CD1c-positive myeloid dendritic cell (primary cell): ENCODE data around the gene CHST12.
"Not testable (repeated sequence)": the region's sequence is repeated elsewhere in the genome, so short reads cannot be mapped to it uniquely, and the experiment has no call there.

Experiments
- DNase-seq: peaks from one replicate; pipeline ENCODE4 v3.0.0-alpha.2; 2016; ENCODE audit errors: extremely low spot score

The CHST12 gene

DNA sequence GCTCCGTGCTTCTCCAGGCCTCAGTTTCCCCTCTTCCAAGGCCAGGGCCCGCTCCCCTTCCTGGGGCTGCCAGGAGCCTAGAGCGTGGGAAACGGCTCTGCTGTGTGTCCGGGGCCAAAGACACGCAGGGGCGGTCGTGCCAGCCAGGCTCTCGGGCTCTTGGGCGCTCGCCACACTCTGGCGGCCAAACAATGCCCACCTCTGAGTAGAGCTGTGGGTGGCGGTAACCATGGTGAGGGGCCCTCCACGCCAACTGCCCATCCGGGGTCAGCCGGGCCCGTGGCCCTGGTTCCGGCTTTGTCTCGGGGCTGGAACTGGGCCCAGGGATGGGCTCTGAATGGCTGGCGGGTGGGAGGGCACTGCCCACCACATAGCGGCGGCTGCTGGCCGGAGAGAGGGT, 56.8 kb downstream of the CHST12 start:
- DNase-seq = no peak

DNA sequence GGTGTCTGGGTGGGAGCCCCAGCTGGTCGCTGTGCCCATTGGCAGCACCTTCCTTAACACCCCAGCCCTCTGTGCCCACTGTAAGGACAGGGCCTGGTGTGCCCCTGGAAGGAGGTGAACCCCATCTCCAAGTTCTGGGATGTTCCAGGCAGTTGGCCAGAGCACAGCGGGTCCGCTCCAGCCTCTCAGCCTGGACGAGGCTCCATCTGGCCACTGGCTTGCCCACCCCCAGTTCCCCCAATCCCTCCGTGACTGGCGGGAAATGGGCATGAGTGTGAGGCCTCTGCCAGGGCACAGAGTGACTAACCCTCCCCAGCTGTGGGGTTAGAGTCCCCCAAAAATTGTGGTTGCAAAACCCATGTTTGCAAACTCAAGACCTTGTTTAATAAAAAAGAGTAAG, 57.2 kb downstream of the CHST12 start:
- no peak for DNase-seq

DNA sequence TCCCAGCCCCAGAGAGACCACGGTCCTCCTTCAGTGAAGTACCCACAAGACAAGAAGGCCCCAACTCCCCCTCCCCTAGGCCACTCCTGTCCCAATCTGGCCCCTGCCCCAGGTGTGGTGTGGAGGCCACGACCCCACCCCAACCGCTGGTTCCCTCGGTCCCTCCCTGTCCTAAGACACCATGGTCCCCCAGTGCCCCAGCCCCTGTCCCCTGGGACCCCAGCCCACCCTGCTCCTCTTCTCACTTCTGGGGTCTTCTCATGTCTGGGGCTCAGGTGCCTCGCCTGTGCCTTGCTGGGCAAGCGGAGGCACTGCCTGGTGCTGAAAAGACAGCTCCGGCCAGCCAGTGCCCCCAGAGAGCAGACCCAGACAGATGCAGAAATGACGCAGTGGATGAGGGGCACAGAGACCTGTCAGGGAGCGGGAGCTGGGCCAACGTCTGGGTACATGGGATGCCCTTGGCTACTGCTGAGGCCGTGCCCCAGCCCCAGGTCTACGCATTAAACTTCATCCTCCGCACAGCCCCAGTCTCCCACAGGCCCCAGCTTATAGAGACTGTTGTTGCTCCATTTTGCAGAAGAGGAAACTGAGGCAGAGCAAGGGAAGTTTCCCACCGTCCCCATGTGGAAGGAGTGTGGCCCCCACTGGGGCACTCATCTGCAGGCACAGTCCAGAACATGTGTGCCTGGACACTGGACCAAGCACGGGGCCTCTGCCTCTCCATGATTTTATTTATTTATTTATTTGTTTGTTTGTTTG, 58.0 kb downstream of the CHST12 start:
- no peak for DNase-seq

DNA sequence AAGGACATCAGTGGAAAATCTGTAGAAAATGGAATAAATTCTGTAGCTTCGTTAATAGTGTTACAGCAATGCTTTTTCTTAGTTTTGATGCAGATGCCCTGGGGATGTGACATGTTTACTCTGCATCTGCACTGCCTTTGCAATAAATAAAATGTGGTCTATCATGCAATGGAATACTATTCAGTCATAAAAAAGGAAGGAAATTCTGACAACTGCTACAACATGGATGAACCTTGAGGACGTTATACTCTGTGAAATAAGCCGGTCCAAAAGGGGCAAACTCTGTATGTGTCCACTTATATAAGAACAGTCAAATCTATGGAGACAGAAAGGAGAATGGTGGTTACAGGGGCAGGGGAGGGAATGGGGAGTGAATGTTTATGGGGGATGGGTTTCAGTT, 59.3 kb downstream of the CHST12 start:
- no peak for DNase-seq

DNA sequence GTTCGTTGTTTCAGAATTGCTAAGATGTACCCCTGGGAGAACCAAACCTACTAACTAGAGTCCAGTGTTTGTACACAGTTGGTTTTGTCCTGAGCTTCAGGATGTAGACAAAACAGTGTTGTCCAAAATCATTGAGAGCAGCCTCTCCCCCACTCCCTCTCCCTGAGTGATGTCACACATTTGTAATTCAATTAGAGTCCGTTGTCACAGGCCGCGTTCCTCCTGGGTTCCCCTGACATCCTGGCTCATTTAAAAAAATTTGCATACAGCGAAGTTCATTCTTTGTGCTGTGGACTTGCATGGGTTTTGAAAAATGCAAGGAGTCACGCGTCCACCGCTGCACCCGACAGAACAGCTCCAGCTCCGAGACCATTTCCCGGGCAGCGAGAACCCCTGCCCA, 62.5 kb downstream of the CHST12 start:
- DNase-seq = no peak

DNA sequence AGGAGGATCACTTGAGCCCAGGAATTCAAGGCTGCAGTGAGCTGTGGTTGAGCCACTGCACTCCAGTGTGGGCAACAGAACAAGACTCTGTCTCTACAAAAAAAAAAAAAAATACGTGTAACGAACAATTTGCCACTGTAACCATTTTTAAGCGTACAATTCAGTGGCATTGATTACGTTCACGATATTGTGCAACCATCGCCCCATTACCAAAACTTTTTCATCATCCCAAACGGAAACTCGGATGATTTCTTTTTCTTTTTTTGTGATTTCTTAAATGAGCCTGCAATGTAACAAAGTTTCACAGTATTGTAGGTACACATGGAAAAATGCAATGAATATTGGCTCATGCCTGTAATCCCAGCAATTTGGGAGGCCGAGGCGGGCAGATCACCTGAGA, 63.3 kb downstream of the CHST12 start:
- no peak for DNase-seq

DNA sequence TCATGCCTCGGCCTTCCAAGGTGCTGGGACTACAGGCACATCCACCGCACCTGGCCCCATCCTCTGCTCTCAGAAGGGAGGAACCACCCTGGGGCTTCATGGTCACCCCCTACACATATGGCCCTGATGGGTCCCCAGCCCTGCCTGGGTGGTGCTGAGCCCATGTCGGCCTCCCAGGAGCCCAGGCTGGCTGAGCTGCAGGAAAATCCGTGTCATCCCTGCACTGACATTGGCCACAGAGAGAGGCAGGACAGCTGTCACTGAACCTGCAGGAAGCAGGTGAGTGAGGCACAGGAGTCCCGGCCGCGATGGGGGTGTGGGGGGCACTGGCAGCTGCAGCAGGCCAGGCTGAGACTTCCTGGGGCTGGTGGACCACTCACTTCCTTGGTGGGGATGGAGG, 64.8 kb downstream of the CHST12 start:
- DNase-seq = no peak

DNA sequence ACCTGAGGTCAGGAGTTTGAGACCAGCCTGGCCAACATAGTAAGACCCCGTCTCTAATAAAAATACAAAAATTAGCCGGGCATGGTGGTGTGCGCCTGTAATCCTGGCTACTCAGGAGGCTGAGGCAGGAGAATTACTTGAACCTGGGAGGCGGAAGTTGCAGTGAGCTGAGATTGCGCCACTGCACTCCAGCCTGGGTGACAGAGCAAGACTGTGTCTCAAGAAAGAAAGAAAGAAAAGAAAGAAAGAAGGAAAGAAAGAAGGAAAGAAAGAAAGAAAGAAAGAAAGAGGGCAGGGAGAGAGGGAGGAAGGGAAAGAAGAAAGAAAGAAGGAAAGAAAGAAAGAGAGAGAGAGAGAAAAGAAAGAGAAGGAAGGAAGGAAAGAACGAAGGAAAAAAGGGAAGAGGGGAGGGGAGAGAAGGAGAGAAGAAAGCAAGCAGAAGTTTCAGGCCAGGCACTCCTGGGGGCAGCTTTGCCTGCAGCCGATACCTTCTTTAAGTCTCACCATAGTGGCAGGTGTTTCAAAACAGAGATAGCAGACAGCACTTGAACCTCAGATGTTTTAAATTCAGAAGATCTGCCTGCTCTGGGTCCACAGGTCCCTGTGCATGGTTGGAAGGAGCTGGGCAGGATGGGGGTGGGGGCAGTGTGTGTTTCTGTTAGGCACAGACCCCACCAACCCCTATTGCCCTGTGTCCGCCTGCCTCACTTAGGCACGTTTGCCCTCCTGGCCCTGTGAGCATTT, 66.2 kb downstream of the CHST12 start:
- DNase-seq = not testable (repeated sequence)

DNA sequence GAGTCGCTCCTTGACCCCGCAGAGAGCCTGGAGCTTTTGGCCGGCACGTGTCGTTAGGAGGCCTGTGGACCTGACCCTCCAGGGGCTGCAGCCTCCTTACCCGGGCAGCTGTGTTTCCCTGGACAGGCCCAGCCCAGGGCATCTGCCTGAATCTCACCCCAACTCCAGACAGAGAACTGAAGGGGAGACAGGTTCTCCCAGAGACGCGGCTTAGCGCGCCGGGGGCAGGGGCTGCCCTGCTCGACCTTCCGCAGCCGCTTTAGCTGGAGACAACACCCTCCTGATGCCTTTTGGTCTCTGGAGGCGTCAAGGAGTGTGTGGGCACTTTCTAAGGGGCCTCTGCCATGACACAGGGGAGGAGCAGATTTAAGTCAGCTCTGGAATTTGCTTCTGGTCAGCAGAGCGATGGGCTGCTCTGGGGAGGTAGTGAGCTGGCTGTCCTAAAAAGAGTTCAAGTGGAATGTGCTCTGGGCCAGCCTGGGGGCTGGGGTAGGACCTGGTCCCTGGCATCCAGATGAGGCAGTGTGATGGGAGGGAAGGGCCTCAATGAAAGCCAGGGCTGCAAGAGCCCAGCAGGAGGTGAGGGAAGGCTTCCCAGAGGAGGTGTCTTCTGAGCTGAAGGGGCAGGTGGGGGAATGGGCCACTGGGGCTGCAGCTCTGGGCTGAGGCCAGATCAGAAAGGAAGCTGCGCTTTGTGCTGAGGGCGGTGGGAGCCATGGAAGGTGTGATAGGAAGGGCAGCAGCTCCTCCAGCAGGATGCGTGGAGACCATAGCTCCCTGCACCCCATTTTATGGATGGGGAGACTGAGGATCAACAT, 67.0 kb downstream of the CHST12 start:
- DNase-seq = no peak

DNA sequence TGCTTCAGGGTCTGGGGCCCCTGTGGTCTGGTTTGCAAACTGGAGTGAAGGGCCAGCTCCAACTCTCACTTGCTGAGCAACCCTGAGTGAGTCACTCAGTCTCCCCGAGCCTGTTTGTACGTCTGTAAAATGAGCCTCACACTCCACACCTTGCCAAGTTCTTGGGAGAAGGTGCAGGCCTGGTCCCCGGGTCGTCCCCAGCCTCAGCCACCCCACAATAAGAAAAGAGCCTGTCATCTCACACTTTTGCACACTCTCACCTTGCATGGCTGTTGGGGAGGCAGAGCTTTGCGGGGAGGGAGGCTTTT, 67.6 kb downstream of the CHST12 start:
- no peak for DNase-seq

DNA sequence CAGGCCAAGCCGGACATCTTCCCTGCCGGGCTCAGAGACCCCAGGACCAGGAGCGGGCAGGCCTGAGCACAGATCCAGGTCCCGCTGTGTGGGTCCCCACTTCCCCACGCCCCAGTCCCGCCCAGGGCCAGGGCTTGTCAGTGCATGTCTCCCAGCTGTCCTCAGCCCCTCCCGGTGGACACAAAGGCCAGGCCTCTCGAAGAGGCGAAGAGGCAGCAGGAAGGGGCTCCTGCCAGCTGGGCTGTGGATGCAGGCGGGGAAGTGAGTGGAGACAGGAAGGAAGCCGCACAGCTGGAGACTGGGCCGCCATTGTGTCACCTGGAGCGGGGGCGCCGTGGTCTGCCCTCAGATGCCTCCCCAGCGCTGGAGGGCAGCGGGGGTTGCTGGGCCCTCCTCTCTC, 68.0 kb downstream of the CHST12 start:
- DNase-seq = no peak

DNA sequence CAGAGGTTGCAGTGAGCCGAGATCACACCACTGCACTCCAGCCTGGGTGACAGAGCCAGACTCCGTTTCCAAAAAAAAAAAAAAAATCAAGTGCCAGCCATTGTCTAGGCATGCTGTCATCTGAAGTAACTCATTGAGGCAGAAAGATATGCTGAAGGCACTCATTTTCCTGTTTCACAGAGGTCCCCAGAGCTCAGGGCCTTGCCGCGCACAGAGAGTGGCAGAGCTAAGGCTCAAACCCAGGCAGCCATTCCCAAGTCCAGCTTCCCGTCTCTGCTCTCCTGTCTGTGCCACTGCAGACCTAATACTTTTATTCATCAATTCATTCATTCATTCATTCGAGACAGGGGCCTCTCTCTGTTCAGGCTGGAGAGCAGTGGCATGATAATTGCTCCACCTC, 69.3 kb downstream of the CHST12 start:
- no peak for DNase-seq

DNA sequence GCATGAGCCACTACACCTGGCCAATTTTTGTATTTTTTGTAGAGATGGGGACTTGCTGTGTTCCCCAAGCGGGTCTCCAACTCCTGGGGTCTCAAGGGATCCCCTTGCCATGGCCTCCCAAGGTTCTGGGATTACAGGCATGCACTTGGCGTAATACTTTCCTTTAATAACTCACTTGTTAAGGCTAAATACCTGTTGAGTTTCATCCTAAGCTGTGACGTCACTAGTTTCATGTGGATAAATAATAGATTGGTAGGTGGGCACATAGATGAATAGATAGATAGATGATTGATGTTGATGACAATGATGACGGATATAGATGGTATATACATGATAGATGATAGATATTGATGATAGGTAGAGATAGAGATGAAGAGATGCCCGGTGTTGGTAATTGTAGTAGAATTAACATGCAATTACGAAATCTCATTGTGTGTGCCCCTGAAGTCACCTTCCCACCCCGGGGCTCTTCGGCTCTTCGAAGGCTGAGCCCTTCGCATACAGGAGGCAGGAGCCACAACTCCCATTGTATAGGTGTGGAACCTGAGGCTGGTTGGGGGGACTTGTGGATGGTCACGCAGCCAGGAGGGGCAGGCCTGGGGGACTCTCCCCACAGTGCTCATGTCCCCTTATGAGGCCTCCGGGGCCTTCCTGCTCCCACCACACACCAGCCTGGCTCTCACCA, 70.2 kb downstream of the CHST12 start:
- no peak for DNase-seq

DNA sequence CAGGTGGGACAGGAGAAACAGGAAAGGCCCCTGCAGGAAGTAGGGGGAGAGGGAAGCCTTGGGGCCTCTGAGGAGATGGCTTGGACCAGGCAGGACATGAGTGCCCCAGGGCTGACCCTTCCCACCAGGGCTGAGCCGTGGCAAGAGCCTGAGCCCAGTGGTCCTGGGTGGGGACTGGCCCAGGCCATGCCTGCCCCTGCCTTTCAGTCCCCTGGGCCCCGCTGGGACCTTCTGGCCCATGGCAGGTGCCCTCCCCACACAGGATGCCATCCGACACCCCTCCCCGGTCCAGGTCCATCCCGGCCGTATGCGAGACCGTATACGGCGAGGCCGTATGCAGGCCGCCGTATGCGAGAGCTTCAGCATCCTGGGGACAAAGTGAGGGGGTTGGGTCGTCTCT, 70.8 kb downstream of the CHST12 start:
- no peak for DNase-seq

DNA sequence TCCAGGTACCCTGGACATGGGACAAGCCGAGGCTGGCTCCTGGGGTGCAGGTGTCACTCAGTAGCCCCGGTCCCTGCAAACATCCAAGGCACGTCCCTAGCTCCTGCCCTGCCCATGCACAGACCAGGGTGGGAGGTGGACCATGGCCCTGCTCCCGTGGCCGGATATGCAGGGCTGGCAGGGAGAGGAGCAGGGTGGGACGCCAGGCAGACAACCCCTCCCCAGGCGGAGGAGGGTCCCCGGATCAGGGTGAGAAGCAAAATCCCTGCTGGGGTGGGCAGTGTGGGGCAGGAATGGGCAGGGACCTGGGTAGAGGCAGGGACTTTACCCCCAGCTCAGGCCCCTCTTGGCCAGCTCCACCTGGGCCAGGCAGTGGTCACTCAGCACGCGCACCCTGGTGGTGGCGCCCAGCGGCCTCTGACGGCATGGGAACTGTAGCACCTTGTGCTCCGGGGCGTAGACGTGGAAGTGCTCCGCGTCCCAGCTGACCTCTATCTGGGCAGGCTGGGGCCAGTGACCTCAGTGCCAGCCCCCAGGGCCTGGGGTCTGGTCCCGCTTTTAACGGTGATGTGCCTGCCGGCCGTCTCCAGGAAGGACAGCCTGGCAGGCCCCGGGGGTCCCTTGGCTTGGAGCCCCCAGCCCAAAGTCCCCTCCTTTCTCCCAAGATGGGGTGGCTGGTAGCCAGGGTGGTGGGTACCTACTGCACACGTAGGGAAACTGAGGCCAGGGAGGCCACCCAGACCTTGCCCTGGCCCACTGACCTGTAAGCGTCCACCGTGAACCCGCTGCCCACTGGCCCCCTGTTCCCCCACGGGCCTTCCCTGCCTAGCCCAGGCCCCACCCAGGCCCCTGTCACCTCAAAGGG, 71.6 kb downstream of the CHST12 start:
- DNase-seq = no peak

DNA sequence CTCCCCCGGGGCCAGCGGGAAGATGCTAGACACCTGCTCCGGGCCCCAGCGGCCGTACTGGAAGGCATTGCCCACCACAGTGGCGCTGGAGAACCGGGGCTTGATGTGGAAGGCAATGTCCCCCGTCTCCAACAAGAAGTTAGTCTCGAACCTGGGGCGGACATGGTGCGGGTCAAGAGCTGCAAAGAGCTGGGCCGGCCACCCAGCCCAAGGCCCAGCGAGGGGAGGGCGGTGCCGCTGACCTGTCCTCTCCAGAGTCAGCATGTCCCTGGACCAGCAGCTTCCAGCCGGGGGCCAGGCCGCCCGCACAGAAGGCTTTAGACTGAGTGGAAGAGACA, 72.2 kb downstream of the CHST12 start:
- DNase-seq = no peak

DNA sequence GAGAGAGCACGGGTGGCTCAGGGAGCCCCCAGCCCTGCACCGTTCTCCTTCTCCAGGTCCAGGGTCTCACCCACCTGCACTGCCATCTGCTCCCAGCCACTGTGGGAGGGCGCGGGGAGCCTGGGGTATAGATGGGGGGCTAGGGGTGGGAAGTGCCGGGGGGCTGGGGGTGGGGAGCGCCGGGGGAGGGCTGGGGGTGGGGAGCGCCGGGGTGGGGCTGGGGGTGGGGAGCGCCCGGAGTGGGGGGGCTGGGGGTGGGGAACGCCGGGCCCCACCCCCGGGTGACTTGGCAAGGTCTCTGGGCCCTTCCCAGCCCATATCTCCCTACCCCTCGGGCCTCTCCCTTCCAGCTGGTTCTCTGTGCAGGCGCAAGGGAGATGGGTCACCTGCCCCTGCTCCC, 72.9 kb downstream of the CHST12 start, which contains the start of gene GRIFIN:
Gene GRIFIN (minus strand): TSS at position 101 of the 400 bp plus-strand sequence. CDS start 15 bp downstream, at position 86.
- no peak for DNase-seq

DNA sequence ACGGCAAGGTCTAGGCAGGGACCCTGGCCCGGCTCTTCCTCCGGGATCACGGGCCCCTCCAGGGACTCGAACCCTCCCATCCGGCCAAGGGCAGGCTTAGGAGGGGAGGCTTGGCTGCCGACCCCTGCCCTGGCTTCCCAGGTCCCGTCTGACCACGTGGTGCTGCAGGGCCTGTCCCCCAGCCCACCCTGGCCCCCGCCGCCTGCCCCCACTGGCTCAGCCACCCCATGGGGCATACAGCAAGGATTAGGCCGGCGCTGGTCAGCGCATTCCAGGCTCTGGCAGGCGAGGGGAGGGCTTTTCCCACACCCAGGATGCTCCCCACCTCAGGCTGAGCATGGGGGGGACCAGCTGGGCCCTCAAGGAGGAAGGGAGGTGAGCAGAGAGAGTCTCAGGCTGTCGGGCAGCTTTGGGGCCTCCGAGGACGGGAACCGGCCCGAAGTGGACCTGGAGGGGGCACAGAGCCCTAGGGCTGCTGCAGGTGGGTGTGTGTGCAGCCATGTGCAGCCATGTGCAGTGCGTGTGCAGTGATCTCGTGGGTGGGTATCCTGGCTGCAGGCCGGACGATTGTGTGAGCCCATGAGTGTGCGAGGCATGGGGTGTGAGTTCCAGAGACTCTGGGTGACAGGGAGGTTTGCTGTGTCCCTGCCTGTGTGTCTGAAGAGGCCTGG, 73.5 kb downstream of the CHST12 start:
- no peak for DNase-seq

DNA sequence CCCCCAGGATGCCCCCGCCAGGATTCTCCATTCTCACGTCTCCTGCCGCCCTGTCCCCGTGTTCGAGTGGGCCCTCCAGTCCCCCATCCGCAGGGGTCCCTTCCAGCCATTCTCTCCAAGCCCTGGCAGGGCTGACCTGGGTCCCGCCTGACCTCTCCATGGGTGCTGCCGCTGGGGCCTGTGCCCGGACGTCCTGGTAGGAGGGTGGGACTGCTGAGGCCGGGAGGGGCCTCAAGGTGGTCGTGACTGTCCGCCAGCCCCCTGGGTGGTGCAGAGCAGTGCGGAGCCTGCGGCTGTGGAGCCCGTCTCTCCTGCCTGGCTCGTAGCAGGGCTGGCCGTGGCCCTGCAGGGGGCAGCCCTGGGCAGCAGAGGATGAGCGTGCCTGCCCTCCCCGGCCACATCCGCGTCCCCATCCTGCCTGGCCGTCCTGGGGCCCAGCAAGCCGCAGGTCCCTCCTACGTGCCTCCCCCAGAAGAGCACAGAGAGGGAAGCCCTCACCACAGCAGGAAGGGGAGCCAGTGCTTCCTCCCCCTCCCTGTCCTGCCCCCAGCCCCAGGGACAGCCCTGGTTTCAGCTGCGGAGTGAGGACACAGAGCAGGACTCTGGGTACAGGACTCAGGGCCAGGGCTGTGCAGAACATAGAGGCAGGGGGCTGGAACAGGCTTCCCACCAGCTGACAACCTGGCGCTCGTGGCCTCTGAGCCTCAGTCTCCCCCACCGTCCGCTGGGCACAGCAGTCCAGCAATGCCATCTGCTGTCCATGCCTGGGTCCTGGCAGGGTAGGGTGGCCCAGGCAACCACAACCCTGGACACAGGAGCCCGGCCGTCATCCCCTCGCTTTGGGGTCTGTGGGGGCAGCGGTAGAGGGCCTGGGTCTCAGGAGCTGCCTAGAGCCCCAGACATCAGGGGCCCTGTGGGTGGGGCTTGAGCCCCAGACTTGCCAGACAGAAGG, 74.3 kb downstream of the CHST12 start:
- peak; percentile 86 for DNase-seq

DNA sequence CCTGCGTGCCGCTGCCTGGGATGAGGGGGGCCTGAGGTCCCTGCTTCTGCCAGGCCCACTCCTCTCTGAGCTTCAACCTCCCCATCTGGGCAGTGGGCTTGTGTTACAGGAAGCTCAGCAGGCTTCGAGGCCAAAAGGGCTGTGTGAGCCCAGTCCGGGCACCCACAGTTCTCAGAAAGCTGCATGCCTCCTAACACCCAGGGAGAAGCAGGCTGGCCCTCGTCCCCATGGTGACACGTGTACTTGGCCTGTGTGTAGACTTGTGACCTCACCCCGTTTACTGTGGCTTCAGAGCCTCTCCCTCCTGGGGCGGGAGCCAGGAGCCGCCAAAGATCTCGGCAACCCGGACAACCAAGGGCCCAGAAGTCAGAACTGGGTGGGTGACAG, 75.0 kb downstream of the CHST12 start:
- peak; percentile 67 for DNase-seq
